ENCODE results near the gene PCDH7. TPM values are rescaled to one million over a fixed set of nuclear protein-coding genes. Genes with fewer than 3 reads are reported as not detected.

PCDH7 gene
- polyA plus RNA-seq, 1 donor from 2014 or later = 12.6 TPM

DNA sequence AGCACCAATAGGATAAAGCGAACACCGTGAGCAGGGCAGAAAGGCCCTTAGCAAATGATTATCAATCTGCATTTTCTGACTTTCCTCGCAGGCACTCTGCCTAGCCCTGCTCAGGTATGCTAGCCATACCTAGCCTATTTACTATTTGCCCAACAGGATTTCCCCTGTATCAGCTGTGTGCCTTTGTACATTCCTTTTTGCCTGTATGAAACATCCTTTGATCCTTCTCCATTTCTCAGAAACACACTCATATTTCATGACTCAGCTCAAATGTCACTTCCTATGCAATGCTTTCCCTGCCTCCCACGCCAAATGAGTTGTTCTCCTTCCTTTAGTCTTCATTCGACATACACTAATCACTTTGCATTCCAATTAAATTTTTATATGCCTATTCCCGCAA, 37.2 kb downstream of the PCDH7 start:
- no peak overlapping the region for H2AFZ ChIP-seq (ENCODE audit: low read depth, low read length)
- TF ChIP-seq CTCF (IDR thresholded peaks at IDR 0.05; ENCODE audit: poor library complexity, severe bottlenecking) (no peak), EZH2 (IDR thresholded peaks at IDR 0.05; ENCODE audit: borderline replicate concordance, insufficient read depth, low read length, poor library complexity, severe bottlenecking) (no peak), POLR2AphosphoS5 (IDR thresholded peaks at IDR 0.05) (no peak), RAD21 (conservative IDR thresholded peaks at IDR 0.05) (no peak), SMC3 (conservative IDR thresholded peaks at IDR 0.05; ENCODE audit: poor library complexity) (no peak), MXI1 (conservative IDR thresholded peaks at IDR 0.05; ENCODE audit: poor library complexity, severe bottlenecking) (no peak), EP300 (conservative IDR thresholded peaks at IDR 0.05; ENCODE audit: poor library complexity, severe bottlenecking) (no peak), TAF1 (IDR thresholded peaks at IDR 0.05; ENCODE audit: low read depth) (no peak)

GRCh38 chr4:30760551-30760950, 40.4 kb downstream of the PCDH7 start:
- H3K9ac ChIP-seq (ENCODE audit: low read length) = no peak overlapping the region
- H3K4me2 ChIP-seq (ENCODE audit: low read length) = no peak overlapping the region
- H3K27ac ChIP-seq (ENCODE audit: low read length) = no peak overlapping the region
- no peaks in the 10 kb centered on the region for H3K36me3 ChIP-seq (ENCODE audit: insufficient read depth, low read length)
- no peaks in the 10 kb centered on the region for H3K9me2 ChIP-seq (ENCODE audit: insufficient read depth, low read length)
- no peak overlapping the region for H3K4me3 ChIP-seq (ENCODE audit: low read length)
- no peak for TF ChIP-seq SMC3 (conservative IDR thresholded peaks at IDR 0.05; ENCODE audit: poor library complexity)
- TF ChIP-seq RAD21 (conservative IDR thresholded peaks at IDR 0.05) = no peak
- TF ChIP-seq EP300 (conservative IDR thresholded peaks at IDR 0.05; ENCODE audit: poor library complexity, severe bottlenecking) = no peak
- no peak for TF ChIP-seq EZH2 (IDR thresholded peaks at IDR 0.05; ENCODE audit: borderline replicate concordance, insufficient read depth, low read length, poor library complexity, severe bottlenecking)
- no peak for TF ChIP-seq POLR2AphosphoS5 (IDR thresholded peaks at IDR 0.05)
- no peak for TF ChIP-seq REST (IDR thresholded peaks at IDR 0.05; ENCODE audit: borderline replicate concordance)
- no peak for TF ChIP-seq MXI1 (conservative IDR thresholded peaks at IDR 0.05; ENCODE audit: poor library complexity, severe bottlenecking)
- TF ChIP-seq TAF1 (IDR thresholded peaks at IDR 0.05; ENCODE audit: low read depth) = no peak
- no peak for TF ChIP-seq CTCF (IDR thresholded peaks at IDR 0.05; ENCODE audit: poor library complexity, severe bottlenecking)
- H3K9me3 ChIP-seq (ENCODE audit: low read length) = no peaks in the 10 kb centered on the region
- H3K27me3 ChIP-seq (ENCODE audit: insufficient read depth, low read depth, low read length) = no peaks in the 10 kb centered on the region
- H4K20me1 ChIP-seq (ENCODE audit: insufficient read depth) = no peaks in the 10 kb centered on the region
- no peaks in the 10 kb centered on the region for H3K79me2 ChIP-seq (replicated peaks; ENCODE audit: insufficient read depth, low read length)
- no peaks in the 10 kb centered on the region for H3F3A ChIP-seq (ENCODE audit: insufficient read depth, low read length, poor library complexity, severe bottlenecking)
- H2AFZ ChIP-seq (ENCODE audit: low read depth, low read length) = no peak overlapping the region

More for the DNA sequence above, 37.2 kb downstream of the PCDH7 start:
- Histone ChIP-seq H3K36me3 (ENCODE audit: insufficient read depth, low read length) (no peaks in the 10 kb centered on the region), H3K9ac (ENCODE audit: low read length) (no peak overlapping the region), H3F3A (ENCODE audit: insufficient read depth, low read length, poor library complexity, severe bottlenecking) (no peaks in the 10 kb centered on the region), H3K27me3 (ENCODE audit: insufficient read depth, low read depth, low read length) (no peaks in the 10 kb centered on the region), H3K9me2 (ENCODE audit: insufficient read depth, low read length) (no peaks in the 10 kb centered on the region), H3K4me2 (ENCODE audit: low read length) (no peak overlapping the region), H3K4me3 (ENCODE audit: low read length) (no peak overlapping the region), H4K20me1 (ENCODE audit: insufficient read depth) (no peaks in the 10 kb centered on the region), H3K9me3 (ENCODE audit: low read length) (no peaks in the 10 kb centered on the region), H3K79me2 (replicated peaks; ENCODE audit: insufficient read depth, low read length) (no peaks in the 10 kb centered on the region), H3K27ac (ENCODE audit: low read length) (no peak overlapping the region)
